RPMI8226 (cell line): Measurements from ENCODE around the gene MECP2.

ENCODE experiments used
- DNase-seq: peaks from one replicate; pipeline ENCODE4 v3.0.0-alpha.2; 2015

The MECP2 gene

GRCh38 chrX:154059231-154059630, 38.3 kb downstream of the MECP2 start:
- DNase-seq = no peak

DNA sequence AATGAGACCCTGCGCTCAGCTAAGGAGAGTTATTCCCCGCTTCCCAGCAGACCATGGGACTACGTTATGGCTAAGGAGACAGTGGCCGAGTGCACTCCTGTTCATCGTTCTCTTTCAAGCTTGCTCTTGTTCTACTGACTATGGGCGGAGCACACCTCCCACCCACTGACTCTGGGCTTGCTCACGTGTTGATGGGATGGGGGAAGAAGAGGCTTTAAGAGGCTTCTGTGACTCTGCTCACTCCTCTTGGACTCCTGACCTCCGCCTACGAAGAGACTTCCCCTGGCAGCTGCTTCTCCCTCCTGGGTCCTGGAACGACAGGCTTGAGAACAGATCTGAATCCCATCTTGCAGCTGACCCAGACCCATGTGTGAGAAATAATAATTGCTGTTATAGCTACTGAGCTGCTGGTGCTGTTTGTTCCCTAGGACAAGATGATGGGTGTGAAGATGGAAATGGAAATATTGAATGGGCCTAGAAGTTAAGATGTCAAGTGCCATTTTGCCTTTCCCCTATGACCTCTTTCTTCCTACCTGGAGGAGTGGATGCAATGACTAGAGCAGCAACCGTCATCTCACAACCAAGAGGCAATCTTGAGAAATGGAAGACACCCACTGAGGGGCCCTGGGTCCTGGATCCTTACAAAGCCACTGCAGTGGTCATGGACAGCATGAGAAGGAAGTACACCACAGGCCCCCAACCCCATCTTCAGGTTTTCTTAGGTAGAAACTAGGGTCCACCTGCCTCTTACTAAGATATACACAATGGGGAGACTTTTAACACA, 39.1 kb downstream of the MECP2 start:
- no peak for DNase-seq

DNA sequence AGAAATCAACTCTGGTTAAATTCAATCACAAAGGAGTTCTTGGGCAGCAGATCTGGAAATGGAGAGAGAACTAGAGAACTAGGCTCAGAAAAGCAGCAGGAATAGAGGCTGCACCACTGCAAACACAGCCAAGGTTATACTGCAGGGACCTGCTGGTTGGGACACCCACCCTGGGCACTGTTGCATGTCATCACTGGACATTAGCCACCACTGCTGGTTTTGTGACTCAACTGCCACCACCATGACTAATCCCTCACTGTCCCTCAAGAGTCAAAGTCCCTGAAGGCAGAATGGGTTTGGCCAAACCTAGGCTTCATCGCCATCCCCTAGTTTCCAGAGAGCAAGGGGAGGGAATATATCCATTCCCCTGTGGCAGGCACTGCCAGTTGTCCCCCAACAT, 39.7 kb downstream of the MECP2 start:
- DNase-seq = no peak

DNA sequence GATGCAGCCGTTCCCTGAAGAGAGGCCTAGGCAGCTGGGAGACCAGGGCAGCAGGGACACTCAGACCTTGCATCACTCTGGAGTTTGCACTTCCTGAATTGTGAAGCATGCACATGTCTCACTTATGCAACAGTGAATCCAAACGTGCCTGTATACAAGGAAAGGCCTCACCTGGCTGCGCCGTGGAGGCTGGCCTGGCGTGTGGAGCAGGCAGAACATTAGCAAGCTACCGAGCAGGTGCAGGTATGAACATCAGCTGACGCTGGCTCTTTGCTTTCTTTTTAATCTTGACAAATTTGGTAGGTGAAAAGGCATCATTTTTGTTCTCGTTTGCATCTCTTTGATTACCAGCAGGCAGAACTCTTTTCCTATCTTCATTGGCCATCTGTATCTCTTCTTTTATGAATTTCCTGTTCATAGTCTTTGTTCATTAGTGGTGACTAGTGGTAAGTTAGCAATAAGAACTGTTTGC, 40.7 kb downstream of the MECP2 start:
- DNase-seq = no peak

DNA sequence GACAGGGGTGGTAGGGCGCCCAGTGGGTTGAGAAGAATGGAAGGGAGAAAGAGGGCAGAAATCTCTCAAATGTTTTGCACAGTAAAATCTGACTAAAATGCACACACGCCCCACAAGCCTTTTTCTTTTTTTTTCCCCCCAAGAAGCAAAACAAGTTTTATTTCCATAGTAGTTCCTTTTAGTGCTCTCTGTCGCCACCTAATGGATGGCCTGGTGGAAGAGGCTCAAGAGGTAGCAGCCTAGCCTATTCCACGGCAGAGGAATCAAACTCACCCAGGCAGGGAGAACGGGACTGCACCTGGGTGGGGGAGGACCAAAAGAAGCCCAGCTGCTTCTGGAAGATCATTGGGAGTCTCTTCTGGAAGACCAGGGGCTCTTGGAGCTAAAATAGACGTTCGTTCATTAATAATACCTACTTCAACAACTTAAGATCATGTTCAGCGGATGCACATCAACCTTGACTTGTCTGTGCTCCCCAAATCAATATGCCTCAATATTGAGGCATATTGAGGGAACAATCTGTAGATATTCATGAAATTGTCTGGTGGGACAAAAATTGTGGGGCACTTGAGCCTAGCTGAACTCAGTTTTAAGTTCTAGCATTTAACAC, 46.2 kb downstream of the MECP2 start:
- DNase-seq = peak; percentile 77

DNA sequence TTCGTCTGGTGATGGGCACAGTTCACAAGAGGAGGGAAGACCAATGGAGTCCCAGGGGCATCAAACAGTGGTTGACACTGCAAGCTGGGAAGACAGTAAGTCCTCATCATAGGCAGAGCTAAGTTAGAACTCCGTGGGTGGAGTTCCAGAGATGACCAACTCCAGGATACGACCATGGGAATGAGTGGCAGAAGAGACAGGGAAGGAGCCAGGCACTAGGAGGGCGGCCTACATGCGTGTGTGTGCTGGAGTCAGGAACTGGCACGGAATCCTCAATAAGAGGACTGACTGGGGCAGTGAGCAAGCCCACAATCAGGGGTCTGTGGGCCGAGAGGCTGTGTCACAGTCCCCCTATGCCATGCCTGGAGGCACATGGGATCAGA, 47.4 kb downstream of the MECP2 start:
- no peak for DNase-seq

DNA sequence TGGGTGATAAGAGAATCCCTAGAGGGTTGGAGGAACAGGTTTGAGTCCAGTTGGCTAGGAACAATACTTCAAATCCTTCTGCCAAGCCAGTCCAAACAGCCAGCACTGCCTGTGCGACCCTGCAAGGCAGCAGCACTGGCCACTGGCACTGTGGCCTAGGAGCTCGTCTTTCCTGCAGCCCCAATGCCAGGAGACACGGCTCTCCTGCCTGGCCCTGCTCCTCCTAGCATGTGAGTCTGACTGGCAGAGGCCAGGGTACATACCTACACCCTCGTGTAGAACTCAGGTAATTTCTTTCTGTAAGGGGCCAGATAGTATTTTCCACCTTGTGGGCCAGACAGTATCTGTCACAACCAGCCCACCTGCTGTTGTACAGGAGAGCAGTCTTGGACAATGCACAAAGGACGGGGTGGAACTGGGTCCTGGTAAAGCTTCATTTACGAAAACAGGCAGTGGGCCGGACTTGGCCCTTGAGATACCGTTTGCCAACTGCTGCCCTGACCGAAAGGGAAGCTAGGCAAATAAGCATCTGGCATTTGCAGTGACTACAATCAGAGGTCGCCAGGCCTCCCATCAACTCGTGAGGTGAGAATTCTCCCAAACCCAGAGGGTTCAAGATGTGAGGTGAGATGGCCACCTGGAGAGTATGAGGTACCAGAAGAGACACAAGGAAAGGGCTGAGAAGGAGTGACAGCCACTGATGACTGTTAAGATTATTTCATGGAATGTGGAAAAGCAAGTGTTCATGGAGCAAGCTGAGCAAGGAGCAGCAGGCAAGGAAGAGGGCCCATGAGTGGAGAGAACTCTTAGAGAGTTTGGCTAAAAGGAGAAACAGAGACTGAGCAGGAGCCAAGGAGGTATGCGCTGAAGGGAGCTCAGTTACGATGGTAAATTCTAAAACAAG, 48.1 kb downstream of the MECP2 start:
- DNase-seq = no peak

GRCh38 chrX:154048398-154048797, 49.1 kb downstream of the MECP2 start:
- DNase-seq = no peak

DNA sequence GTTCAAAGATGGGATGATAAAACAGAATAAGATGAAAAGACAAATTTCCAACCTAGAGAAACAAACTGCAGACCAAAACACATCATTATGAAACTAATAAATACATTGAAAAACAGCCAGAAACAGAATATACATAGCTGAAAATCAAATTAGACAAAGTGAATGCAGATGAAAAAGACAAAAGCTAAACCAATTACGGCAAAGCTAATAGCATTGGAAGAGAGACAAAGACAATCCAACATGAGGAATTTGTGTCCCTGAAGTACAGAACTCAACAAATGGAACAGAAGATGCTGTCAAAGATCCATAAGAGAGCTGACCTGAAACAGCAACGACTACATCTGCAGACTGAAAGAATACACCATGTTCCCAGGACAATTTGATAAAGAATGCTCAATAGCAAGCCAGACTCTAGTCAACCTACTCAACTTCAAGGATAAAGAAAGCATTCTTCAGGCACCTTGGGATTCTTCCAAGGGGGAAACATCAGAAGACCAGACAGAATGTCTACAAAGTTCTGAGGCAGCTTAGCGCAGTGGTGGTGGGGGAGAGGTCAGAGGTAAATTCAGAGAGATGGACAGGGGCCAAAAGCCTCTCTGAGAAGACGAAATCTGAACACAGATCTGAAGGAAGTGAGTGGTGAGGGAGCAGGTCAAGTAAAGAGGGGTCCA, 50.4 kb downstream of the MECP2 start:
- no peak for DNase-seq

DNA sequence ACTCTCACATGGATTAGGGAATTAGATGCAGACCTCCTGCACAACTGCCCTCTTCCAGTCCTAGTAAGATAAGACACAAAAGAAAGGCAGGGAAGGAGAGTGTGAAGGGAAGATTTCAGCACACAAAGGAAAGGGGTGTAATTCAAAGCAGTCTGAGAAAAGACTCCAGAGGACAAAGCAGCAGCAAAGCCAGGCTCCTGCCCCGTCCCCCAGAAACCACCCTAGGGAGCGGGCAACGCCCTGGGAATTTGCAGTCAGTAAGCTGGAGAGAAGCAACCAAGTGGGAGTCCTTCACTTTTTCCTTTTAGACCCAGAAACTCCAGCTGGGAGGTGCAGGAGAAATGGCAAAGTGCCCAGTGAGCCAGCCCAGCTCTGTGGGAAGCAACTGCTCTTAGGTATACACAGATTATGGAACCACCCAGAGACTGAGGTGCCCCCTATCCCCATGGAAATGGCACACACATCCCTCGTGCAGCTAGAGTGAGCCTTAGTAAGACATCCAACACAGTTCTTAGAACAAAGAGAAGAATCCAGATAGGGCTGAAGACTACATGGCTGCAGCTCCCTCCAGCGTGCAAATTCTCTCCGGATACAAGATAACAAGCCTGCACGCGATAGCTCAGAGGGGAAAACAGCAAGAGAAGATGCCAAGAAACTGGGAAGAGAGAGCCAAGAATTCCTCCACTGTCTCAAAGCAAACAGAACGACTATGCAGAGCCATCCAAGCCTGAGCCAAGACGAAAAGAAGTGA, 51.3 kb downstream of the MECP2 start:
- DNase-seq = no peak

DNA sequence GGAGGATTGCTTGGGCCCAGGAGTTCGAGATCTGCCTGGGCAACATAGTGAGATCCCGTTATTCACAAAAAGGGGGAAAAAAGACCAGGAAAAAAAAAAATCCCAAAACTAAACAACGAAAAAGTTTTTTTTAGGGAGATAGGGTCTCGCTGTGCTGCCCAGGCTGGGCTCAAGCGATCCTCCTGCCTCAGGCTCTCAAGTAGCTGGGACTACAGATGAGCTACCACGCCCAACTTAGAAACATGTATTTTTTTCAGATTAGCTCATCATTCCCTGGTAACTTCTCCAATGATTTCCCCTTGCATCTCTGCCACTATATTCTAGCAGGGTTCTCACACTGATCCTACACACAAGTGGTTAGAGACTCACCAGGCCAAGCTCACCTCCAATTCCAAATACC, 53.4 kb downstream of the MECP2 start:
- no peak for DNase-seq

DNA sequence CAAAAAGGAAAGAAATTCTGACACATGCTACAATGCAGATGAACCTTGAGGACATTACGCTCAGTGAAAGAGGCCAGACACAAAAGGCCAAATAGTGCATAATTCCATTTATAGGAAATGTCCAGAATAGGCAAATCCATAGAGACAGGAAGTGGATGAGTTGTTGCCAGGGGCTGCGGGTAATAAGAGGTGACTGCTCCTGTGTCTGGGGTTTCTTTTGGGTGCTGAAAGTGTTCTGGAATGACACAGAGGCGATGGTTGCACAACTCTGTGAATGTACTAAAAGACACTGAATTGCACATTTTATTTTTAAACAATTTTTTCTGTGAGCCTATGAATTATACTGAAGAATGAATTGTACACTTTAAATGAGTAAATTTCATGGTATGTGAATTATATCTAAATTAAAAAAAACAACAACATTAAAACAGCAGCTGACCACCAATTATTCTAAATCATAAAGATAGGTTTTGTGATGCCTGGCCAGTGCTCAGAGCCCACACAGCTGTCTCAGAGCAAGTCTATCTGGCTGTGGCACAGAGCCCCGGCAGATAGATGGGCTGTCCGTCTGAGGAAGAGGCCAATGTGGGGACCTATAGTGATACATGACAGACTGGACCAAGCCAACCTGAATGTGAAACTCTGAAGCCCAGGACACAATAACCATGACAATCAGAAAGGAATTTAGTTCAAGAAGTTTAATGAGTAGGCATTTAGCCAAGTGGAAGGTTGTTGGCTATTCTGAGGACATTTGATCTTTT, 54.3 kb downstream of the MECP2 start:
- DNase-seq = no peak

- no peak for DNase-seq
These were observed 56.7 kb downstream of the MECP2 start for GRCh38 chrX:154040863-154041262.

DNA sequence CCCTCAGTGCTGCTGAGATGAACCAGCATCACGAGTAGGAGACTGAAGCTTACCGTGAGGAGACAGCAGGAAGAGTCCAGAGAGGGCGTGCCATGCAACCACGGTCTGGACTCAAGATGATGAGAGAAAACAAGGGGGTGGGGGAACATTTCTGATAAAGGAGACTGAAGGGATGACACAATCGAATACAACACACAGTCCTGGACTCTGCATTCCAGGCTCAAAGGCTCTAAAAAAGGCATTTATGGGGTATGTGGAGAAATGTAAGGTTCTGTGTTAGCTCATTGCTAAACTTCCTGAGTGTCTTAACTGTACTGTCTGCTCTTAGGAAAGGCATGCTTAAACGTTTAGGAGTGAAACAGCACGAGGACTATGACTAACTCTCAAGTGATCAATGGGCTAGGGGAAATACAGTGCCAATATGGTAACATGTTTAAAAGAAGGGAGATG, 57.2 kb downstream of the MECP2 start:
- DNase-seq = no peak

- no peak for DNase-seq
These were observed 57.9 kb downstream of the MECP2 start for GRCh38 chrX:154039577-154039976.

DNA sequence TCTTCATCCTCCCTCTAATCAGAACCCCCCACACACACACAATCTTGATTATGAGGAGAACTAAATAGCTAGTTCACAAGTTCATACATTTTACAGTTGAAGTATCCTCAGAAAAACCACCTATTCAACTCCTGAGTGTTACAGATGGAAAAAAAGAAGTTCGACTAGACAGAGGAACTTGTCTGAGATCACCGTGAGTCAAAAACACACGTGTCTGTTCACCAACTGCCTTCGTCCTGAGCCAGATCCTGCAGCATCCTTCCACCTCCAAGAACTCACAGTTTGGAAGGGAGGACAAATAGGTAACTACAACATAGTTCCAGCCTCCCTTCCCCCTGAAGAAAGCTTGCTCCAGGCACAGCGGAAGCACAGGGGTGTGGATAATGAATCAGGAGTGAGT, 58.9 kb downstream of the MECP2 start:
- DNase-seq = no peak

DNA sequence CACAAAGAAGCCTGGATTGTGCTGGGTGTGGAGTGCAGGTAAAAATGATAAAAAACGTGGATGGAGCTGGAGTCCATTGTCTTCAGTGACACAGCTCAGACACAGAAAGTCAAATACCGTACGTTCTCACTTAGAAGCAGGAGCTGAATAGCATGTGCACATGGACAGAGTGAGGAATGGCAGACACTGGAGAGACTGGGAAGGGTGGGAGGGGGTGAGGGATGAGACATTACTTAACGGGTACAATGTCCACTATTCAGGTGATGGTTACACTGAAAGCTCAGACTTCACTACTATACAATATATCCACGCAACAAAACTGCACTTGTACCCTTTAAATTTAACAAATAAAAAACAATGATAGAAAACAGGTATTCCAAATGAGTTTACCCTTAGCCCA, 59.8 kb downstream of the MECP2 start:
- DNase-seq = no peak

- no peak for DNase-seq
These were observed 61.0 kb downstream of the MECP2 start for GRCh38 chrX:154036513-154036912.

GRCh38 chrX:154033848-154034247, 63.7 kb downstream of the MECP2 start:
- DNase-seq = no peak

- no peak for DNase-seq
These were observed 64.9 kb downstream of the MECP2 start for GRCh38 chrX:154032653-154033052.

DNA sequence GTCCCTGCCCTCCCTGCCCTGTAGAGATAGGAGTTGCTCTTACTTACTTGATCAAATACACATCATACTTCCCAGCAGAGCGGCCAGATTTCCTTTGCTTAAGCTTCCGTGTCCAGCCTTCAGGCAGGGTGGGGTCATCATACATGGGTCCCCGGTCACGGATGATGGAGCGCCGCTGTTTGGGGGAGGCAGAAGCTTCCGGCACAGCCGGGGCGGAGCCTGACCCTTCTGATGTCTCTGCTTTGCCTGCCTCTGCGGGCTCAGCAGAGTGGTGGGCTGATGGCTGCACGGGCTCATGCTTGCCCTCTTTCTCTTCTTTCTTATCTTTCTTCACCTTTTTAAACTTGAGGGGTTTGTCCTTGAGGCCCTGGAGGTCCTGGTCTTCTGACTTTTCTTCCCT, 65.4 kb downstream of the MECP2 start:
- DNase-seq = no peak
